HG03135 (cell line): ENCODE results near the gene TSC22D2.

Experiments
- ATAC-seq: cut with Tn5 transposase; IDR thresholded peaks from one replicate; pipeline ENCODE4 v1.9.1; 2021; ENCODE audit warnings: mild to moderate bottlenecking, moderate library complexity; ENCODE audit not compliant: unreplicated experiment

Gene TSC22D2

GRCh38 chr3:150411106-150411460, 3.0 kb downstream of the TSC22D2 start:
- no peak for ATAC-seq

- ATAC-seq = no peak
Measured at GRCh38 chr3:150411546-150411945, 3.4 kb downstream of the TSC22D2 start.

GRCh38 chr3:150411976-150412375, 3.9 kb downstream of the TSC22D2 start:
- no peak for ATAC-seq

GRCh38 chr3:150412561-150413231, 4.6 kb downstream of the TSC22D2 start:
- ATAC-seq = no peak

- no peak for ATAC-seq
Measured at GRCh38 chr3:150414258-150414657, 6.2 kb downstream of the TSC22D2 start.

- ATAC-seq = no peak
Measured at GRCh38 chr3:150414959-150415358, 6.9 kb downstream of the TSC22D2 start.

- no peak for ATAC-seq
Measured at GRCh38 chr3:150419076-150419868, 11.2 kb downstream of the TSC22D2 start.

- no peak for ATAC-seq
Measured at GRCh38 chr3:150419959-150420358, 11.9 kb downstream of the TSC22D2 start.

GRCh38 chr3:150421256-150421655, 13.2 kb downstream of the TSC22D2 start:
- no peak for ATAC-seq

GRCh38 chr3:150421799-150422548, 13.9 kb downstream of the TSC22D2 start:
- ATAC-seq = no peak

GRCh38 chr3:150422907-150423306, 14.8 kb downstream of the TSC22D2 start:
- ATAC-seq = no peak

- ATAC-seq = no peak
Measured at GRCh38 chr3:150423761-150424160, 15.7 kb downstream of the TSC22D2 start.

- ATAC-seq = no peak
Measured at GRCh38 chr3:150426292-150426691, 18.2 kb downstream of the TSC22D2 start.

- ATAC-seq = no peak
Measured at GRCh38 chr3:150428562-150428961, 20.5 kb downstream of the TSC22D2 start.

- no peak for ATAC-seq
Measured at GRCh38 chr3:150429767-150430671, 21.9 kb downstream of the TSC22D2 start.

GRCh38 chr3:150433347-150433746, 25.2 kb downstream of the TSC22D2 start:
- ATAC-seq = no peak

GRCh38 chr3:150434234-150434633, 26.1 kb downstream of the TSC22D2 start:
- ATAC-seq = no peak

GRCh38 chr3:150436161-150436560, 28.1 kb downstream of the TSC22D2 start:
- ATAC-seq = no peak

GRCh38 chr3:150439657-150440056, 31.6 kb downstream of the TSC22D2 start:
- ATAC-seq = no peak

GRCh38 chr3:150443331-150443741, 35.2 kb downstream of the TSC22D2 start:
- ATAC-seq = no peak

GRCh38 chr3:150444371-150444770, 36.3 kb downstream of the TSC22D2 start:
- ATAC-seq = no peak
